OCI-LY3 (cell line): ENCODE measurements around the gene SLC2A8.

ENCODE experiments used
- EZH2phosphoT487 ChIP-seq: fragments of 200-600 bp; shearing (Covaris generic); IDR thresholded peaks from 2 replicates; pipeline ENCODE4 v1.6.1; 2018; ENCODE audit warnings: antibody characterized with exemption, mixed run types, low read depth
- TF ChIP-seq, protein P1 (sequence below): fragments of 200-600, 300-600 bp; sonication (generic); IDR thresholded peaks from 2 replicates; pipeline ENCODE4 v1.5.1; 2014; ENCODE audit warnings: antibody characterized with exemption, low read length, low read depth

DNA sequence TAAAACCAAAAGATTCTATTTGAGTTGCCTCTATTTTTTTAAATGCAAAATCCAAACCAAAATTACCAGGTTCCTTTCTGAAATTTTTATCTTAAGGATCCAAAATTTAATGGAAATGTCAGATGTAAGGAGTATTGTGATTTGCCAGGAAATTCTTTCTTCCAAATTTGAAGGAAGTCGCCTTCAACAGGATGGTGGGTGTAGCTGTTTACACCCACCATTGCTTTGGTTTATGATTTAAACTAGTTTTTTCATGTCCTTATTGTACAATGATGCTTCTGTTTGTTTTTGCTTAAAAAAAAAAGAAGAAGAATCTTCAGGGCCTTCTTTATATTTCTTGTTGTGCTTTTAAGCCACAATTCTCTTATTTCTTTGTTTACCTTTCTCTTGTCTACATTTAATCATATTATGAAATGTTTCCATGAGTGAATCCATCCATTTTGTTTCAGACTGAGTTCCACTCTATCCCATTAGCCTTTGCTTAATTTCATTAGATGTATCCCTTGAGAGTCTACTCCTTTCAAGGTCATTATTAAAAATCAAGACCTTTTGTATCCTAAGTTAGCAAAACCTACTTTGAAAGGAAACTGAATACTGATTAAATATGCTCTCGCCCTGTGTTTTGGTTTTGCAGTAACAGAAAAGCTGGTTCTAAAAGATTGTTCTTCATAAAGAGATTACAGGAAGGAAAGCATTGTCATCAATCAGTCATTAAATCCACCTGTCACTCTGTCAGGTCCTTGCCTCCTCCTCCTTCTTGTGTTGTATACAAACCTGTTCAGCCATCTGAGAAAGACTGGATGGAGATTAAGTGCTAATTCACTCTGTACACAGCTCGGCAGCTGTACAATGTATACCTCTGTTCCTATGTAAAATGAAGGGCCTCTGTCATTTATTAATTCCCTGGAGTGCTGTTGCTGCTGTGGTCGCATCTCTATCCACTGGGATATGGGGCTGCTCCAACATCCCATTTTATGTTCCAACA, 45.5 kb upstream of the SLC2A8 start:
- TF ChIP-seq, protein P1, sequence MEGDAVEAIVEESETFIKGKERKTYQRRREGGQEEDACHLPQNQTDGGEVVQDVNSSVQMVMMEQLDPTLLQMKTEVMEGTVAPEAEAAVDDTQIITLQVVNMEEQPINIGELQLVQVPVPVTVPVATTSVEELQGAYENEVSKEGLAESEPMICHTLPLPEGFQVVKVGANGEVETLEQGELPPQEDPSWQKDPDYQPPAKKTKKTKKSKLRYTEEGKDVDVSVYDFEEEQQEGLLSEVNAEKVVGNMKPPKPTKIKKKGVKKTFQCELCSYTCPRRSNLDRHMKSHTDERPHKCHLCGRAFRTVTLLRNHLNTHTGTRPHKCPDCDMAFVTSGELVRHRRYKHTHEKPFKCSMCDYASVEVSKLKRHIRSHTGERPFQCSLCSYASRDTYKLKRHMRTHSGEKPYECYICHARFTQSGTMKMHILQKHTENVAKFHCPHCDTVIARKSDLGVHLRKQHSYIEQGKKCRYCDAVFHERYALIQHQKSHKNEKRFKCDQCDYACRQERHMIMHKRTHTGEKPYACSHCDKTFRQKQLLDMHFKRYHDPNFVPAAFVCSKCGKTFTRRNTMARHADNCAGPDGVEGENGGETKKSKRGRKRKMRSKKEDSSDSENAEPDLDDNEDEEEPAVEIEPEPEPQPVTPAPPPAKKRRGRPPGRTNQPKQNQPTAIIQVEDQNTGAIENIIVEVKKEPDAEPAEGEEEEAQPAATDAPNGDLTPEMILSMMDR = no peak
- no peak for TF ChIP-seq EZH2phosphoT487
